ENCODE measurements around the gene MSH5. TPM values are rescaled to one million over a fixed set of nuclear protein-coding genes. Genes with fewer than 3 reads are reported as not detected.

Gene MSH5
- total and polyA plus RNA-seq, 9 of the 15 experiments (the other 6 are each of a cell fraction or from before 2014, with no cell fraction given), result 12.5 to 104 (median 46.6) TPM

DNA sequence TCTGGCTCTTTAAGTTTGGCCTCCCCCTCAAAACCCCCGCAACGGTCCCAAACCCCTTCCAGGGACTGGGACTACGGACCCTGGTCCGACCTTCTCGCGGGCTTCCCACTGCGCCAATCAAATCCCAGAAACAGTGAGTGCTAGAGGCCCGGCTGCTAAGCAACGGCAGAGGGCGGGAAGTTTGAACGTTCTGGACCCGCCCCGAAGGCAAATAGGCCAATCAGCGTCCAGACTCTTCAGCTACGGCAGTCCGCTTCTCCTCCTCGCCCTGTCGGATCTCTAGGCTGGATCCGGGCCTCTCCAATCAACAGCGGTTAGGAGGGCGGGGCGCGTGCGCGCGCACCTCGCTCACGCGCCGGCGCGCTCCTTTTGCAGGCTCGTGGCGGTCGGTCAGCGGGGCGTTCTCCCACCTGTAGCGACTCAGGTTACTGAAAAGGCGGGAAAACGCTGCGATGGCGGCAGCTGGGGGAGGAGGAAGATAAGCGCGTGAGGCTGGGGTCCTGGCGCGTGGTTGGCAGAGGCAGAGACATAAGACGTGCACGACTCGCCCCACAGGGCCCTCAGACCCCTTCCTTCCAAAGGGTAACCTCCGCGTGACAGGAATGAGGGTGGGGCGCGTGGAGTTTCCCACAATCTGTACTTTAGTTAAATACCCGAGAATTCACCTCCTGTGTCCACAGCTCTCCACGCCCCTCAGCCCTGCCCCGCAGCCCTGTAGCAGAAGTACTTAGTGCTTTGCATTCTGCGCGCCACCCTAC lies at the start of gene MSH5 (continued):
- TF ChIP-seq, protein P1, sequence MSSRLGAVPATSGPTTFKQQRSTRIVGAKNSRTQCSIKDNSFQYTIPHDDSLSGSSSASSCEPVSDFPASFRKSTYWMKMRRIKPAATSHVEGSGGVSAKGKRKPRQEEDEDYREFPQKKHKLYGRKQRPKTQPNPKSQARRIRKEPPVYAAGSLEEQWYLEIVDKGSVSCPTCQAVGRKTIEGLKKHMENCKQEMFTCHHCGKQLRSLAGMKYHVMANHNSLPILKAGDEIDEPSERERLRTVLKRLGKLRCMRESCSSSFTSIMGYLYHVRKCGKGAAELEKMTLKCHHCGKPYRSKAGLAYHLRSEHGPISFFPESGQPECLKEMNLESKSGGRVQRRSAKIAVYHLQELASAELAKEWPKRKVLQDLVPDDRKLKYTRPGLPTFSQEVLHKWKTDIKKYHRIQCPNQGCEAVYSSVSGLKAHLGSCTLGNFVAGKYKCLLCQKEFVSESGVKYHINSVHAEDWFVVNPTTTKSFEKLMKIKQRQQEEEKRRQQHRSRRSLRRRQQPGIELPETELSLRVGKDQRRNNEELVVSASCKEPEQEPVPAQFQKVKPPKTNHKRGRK (tag; IDR thresholded peaks at IDR 0.05), result no peak
- TF ChIP-seq ZNF311 (CRISPR knock-in tag; IDR thresholded peaks at IDR 0.05) (no peak), ZC3H11A (IDR thresholded peaks at IDR 0.05; ENCODE audit: low read depth, low read length) (peak; percentile 77; the same call in 1 of the 2 replicates), MCM7 (IDR thresholded peaks at IDR 0.05) (no peak), NR2C2 (CRISPR knock-in tag; IDR thresholded peaks at IDR 0.05) (peak; percentile 74; the same call in 1 of the 2 replicates), NR2C2 (tag; IDR thresholded peaks at IDR 0.05) (no peak), CTBP1 (IDR thresholded peaks at IDR 0.05; ENCODE audit: borderline replicate concordance) (no peak), EWSR1 (IDR thresholded peaks at IDR 0.05; ENCODE audit: borderline replicate concordance, low read depth, partially characterized antibody) (no peak), ELF4 (CRISPR knock-in tag; IDR thresholded peaks at IDR 0.05) (peak; percentile 54; the same call in 1 of the 2 replicates), ZNF324 (CRISPR knock-in tag; IDR thresholded peaks at IDR 0.05) (no peak), HMG20A (CRISPR knock-in tag; conservative IDR thresholded peaks at IDR 0.05) (no peak)
- TF ChIP-seq, protein P2, sequence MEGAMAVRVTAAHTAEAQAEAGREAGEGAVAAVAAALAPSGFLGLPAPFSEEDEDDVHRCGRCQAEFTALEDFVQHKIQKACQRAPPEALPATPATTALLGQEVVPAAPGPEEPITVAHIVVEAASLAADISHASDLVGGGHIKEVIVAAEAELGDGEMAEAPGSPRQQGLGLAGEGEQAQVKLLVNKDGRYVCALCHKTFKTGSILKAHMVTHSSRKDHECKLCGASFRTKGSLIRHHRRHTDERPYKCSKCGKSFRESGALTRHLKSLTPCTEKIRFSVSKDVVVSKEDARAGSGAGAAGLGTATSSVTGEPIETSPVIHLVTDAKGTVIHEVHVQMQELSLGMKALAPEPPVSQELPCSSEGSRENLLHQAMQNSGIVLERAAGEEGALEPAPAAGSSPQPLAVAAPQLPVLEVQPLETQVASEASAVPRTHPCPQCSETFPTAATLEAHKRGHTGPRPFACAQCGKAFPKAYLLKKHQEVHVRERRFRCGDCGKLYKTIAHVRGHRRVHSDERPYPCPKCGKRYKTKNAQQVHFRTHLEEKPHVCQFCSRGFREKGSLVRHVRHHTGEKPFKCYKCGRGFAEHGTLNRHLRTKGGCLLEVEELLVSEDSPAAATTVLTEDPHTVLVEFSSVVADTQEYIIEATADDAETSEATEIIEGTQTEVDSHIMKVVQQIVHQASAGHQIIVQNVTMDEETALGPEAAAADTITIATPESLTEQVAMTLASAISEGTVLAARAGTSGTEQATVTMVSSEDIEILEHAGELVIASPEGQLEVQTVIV (CRISPR knock-in tag; IDR thresholded peaks at IDR 0.05; ENCODE audit: borderline replicate concordance), result no peak
- TF ChIP-seq, protein P3, sequence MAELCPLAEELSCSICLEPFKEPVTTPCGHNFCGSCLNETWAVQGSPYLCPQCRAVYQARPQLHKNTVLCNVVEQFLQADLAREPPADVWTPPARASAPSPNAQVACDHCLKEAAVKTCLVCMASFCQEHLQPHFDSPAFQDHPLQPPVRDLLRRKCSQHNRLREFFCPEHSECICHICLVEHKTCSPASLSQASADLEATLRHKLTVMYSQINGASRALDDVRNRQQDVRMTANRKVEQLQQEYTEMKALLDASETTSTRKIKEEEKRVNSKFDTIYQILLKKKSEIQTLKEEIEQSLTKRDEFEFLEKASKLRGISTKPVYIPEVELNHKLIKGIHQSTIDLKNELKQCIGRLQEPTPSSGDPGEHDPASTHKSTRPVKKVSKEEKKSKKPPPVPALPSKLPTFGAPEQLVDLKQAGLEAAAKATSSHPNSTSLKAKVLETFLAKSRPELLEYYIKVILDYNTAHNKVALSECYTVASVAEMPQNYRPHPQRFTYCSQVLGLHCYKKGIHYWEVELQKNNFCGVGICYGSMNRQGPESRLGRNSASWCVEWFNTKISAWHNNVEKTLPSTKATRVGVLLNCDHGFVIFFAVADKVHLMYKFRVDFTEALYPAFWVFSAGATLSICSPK (IDR thresholded peaks at IDR 0.05; ENCODE audit: borderline replicate concordance), result peak; percentile 17; the same call in 1 of the 2 replicates
- TF ChIP-seq, protein P4, sequence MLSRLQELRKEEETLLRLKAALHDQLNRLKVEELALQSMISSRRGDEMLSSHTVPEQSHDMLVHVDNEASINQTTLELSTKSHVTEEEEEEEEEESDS (CRISPR knock-in tag; IDR thresholded peaks at IDR 0.05), result no peak
